ENCODE results near the gene RBM27. TPM values are rescaled to one million over a fixed set of nuclear protein-coding genes. Genes with fewer than 3 reads are reported as not detected.

RBM27 gene
- total and polyA plus RNA-seq, 2 of the 4 experiments (the other 2 are of a cell fraction): 7.7 to 19.2 TPM

DNA sequence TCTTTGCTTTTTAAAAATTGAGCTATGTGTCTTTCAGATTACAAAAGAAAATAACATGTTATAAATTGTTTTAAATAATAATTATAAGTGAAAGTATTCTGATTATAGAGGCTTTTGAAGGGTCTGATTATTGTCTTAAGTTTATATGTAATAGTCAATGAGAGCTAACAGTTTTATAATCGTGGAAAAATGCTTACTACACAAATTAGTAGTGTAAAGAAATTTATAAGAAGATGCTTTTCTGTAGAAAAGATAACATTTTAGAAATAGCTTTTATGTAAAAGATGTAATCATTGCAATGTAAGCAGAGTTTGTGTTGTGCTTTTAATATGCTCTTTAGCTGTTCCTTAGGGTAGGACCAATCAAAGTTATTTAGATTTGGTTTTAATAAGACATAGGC, 18.6 kb downstream of the RBM27 start:
- Histone ChIP-seq H3K14ac (replicated peaks; ENCODE audit: low read depth, low read length) (no peak overlapping the region), H3K27me3 (ENCODE audit: control insufficient read depth, insufficient read depth, low read length) (no peaks in the 10 kb centered on the region), H3K18ac (ENCODE audit: low read depth, low read length) (no peak overlapping the region), H3K36me3 (ENCODE audit: control insufficient read depth, insufficient read depth, low read length) (peaks cover 7% of the 10 kb centered on the region), H3K9me3 (ENCODE audit: control insufficient read depth, insufficient read depth, low read length) (no peaks in the 10 kb centered on the region), H4K5ac (ENCODE audit: low read depth, low read length) (no peak overlapping the region), H2BK120ac (ENCODE audit: low read depth, low read length) (no peak overlapping the region), H3K4ac (ENCODE audit: low read depth, low read length) (no peak overlapping the region), H2AFZ (replicated peaks; ENCODE audit: low read length, poor library complexity) (no peak overlapping the region), H4K91ac (ENCODE audit: insufficient read depth, low read depth, low read length) (no peak overlapping the region), H3K4me2 (ENCODE audit: low read depth, low read length) (no peak overlapping the region), H3K23ac (ENCODE audit: low read depth, low read length) (no peak overlapping the region), H2BK5ac (ENCODE audit: low read depth, low read length, poor library complexity, severe bottlenecking) (no peak overlapping the region), H3K27ac (ENCODE audit: insufficient read depth, low read length) (no peak overlapping the region), H3K4me3 (ENCODE audit: insufficient read depth, low read depth, low read length) (no peak overlapping the region), H2AK9ac (replicated peaks; ENCODE audit: low read depth, low read length, poor library complexity) (no peak overlapping the region), H3K79me1 (ENCODE audit: low read depth in 1 of 2, low read length in 2 of 2) (peaks cover 21 to 42% of the 10 kb centered on the region in 2 experiments), H4K20me1 (ENCODE audit: insufficient read depth, low read length) (peaks cover 17% of the 10 kb centered on the region), H2AK5ac (ENCODE audit: low read depth, low read length) (no peak overlapping the region), H2BK15ac (ENCODE audit: low read depth, low read length) (no peak overlapping the region), H3K9me1 (ENCODE audit: insufficient read depth, low read length) (no peaks in the 10 kb centered on the region), H3K4me1 (ENCODE audit: control insufficient read depth, insufficient read depth, low read length) (0 out of 2 replicates have a peak, but pooled peaks cover 2% of the 10 kb centered on the region), H3K56ac (ENCODE audit: extremely low read depth, insufficient read depth, low read length) (no peak overlapping the region), H4K8ac (ENCODE audit: low read depth in 2 of 2, low read length in 2 of 2) (no peak overlapping the region), H3K9ac (ENCODE audit: low read depth, low read length) (no peak overlapping the region), H2BK20ac (ENCODE audit: low read depth, low read length) (no peak overlapping the region)
- BruUV-seq (replicated peaks): no TSS peak
- ATAC-seq (ENCODE audit: low read depth) (no peak), DNase-seq (no peak)
- intact Hi-C loops (cut with micrococcal nuclease): no loop called here
- no CpG with 5 or more reads among the region's 1 CpG for WGBS, 2 experiments (ENCODE audit: extremely low coverage in 2 of 2, insufficient read length in 1 of 2)
- in situ Hi-C loops (cut with MboI; ENCODE audit: low sequenced_read_pairs): no loop called here
- TF ChIP-seq, protein P1, sequence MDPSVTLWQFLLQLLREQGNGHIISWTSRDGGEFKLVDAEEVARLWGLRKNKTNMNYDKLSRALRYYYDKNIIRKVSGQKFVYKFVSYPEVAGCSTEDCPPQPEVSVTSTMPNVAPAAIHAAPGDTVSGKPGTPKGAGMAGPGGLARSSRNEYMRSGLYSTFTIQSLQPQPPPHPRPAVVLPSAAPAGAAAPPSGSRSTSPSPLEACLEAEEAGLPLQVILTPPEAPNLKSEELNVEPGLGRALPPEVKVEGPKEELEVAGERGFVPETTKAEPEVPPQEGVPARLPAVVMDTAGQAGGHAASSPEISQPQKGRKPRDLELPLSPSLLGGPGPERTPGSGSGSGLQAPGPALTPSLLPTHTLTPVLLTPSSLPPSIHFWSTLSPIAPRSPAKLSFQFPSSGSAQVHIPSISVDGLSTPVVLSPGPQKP (IDR thresholded peaks at IDR 0.05; ENCODE audit: borderline replicate concordance, low read depth, low read length): no peak
- TF ChIP-seq MAFK (IDR thresholded peaks at IDR 0.05; ENCODE audit: low read depth, low read length) (no peak; the same call in 1 of the 2 replicates), NFE2L2 (IDR thresholded peaks at IDR 0.05; ENCODE audit: low read depth, low read length) (no peak), RCOR1 (IDR thresholded peaks at IDR 0.05; ENCODE audit: insufficient replicate concordance, low read length) (no peak), CHD1 (IDR thresholded peaks at IDR 0.05; ENCODE audit: low read depth, low read length) (no peak), MXI1 (IDR thresholded peaks at IDR 0.05; ENCODE audit: borderline replicate concordance, low read depth, low read length) (no peak), POLR2A (IDR thresholded peaks at IDR 0.05; ENCODE audit: low read depth, low read length) (no peak), MAZ (IDR thresholded peaks at IDR 0.05; ENCODE audit: borderline replicate concordance, low read depth, low read length) (no peak), FOS (IDR thresholded peaks at IDR 0.05; ENCODE audit: low read depth, low read length) (no peak), BHLHE40 (IDR thresholded peaks at IDR 0.05; ENCODE audit: low read depth, low read length) (no peak), SMC3 (IDR thresholded peaks at IDR 0.05; ENCODE audit: low read depth, low read length) (no peak), CEBPB (IDR thresholded peaks at IDR 0.05; ENCODE audit: low read depth, low read length) (no peak), RFX5 (IDR thresholded peaks at IDR 0.05; ENCODE audit: low read depth, low read length) (no peak), RAD21 (IDR thresholded peaks at IDR 0.05; ENCODE audit: low read length) (no peak)
- TF ChIP-seq, protein P2, sequence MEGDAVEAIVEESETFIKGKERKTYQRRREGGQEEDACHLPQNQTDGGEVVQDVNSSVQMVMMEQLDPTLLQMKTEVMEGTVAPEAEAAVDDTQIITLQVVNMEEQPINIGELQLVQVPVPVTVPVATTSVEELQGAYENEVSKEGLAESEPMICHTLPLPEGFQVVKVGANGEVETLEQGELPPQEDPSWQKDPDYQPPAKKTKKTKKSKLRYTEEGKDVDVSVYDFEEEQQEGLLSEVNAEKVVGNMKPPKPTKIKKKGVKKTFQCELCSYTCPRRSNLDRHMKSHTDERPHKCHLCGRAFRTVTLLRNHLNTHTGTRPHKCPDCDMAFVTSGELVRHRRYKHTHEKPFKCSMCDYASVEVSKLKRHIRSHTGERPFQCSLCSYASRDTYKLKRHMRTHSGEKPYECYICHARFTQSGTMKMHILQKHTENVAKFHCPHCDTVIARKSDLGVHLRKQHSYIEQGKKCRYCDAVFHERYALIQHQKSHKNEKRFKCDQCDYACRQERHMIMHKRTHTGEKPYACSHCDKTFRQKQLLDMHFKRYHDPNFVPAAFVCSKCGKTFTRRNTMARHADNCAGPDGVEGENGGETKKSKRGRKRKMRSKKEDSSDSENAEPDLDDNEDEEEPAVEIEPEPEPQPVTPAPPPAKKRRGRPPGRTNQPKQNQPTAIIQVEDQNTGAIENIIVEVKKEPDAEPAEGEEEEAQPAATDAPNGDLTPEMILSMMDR (conservative IDR thresholded peaks at IDR 0.05; ENCODE audit: low read depth, low read length): no peak
- TF ChIP-seq, protein P3, sequence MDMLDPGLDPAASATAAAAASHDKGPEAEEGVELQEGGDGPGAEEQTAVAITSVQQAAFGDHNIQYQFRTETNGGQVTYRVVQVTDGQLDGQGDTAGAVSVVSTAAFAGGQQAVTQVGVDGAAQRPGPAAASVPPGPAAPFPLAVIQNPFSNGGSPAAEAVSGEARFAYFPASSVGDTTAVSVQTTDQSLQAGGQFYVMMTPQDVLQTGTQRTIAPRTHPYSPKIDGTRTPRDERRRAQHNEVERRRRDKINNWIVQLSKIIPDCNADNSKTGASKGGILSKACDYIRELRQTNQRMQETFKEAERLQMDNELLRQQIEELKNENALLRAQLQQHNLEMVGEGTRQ (IDR thresholded peaks at IDR 0.05; ENCODE audit: low read depth, low read length): no peak
- dilution Hi-C loops (cut with HindIII; ENCODE audit: low sequenced_read_pairs, unreplicated experiment): no loop called here
- ChIA-PET CTCF (interaction anchor here (1.0 kb wide), 1 partner anchor 17 kb away, joined by 3 read pairs; no protein-coding TSS in a partner anchor), POLR2A (ENCODE audit: unreplicated experiment) (no interaction called here)

All from IMR-90 (cell line).